HepG2 (cell line): ENCODE measurements around the gene ZNFX1. TPM values are rescaled to one million over a fixed set of nuclear protein-coding genes. Genes with fewer than 3 reads are reported as not detected.

Source experiments
- BHLHE40 ChIP-seq: IDR thresholded peaks from 2 replicates; pipeline ENCODE4 v1.6.1; 2011; ENCODE audit warnings: low read length, improper control_type of control experiment
- DR1 ChIP-seq: sonication (generic); formaldehyde crosslinking; IDR thresholded peaks from 2 replicates; pipeline ENCODE4 v1.8.0; 2021; ENCODE audit warnings: mild to moderate bottlenecking, missing genetic modification reagents, inconsistent platforms
- FOXK1 ChIP-seq: sonication (generic); formaldehyde crosslinking; IDR thresholded peaks from 2 replicates; pipeline ENCODE4 v1.4.0; 2020; ENCODE audit warnings: low read depth, missing genetic modification reagents, borderline replicate concordance
- MEF2D ChIP-seq: sonication (generic); formaldehyde crosslinking; IDR thresholded peaks from 2 replicates; pipeline ENCODE4 v1.5.1; 2020; ENCODE audit warnings: mild to moderate bottlenecking, missing genetic modification reagents
- POLR2A ChIP-seq, 2 experiments: IDR thresholded peaks; 2 replicates each; pipeline ENCODE4 v1.6.1; 2011; ENCODE audit warnings: low read depth in 2 of 2, low read length in 2 of 2, mild to moderate bottlenecking in 1 of 2, moderate library complexity in 1 of 2; ENCODE audit not compliant: insufficient read depth in 1 of 2
- REST ChIP-seq, 2 experiments: IDR thresholded peaks; 2 replicates each; pipeline ENCODE4 v1.6.1; 2011 to 2012; ENCODE audit warnings: low read length in 2 of 2, borderline replicate concordance in 1 of 2, low read depth in 1 of 2, mild to moderate bottlenecking in 1 of 2, moderate library complexity in 1 of 2
- SYNCRIP ChIP-seq: fragments of 200-400 bp; formaldehyde crosslinking; IDR thresholded peaks from 2 replicates; pipeline ENCODE4 v1.6.1; 2018; ENCODE audit warnings: mild to moderate bottlenecking, low read depth, low read length; ENCODE audit not compliant: insufficient read depth
- TAF15 ChIP-seq: fragments of 200-400 bp; formaldehyde crosslinking; IDR thresholded peaks from one replicate; pipeline ENCODE4 v1.6.1; 2018; ENCODE audit warnings: mild to moderate bottlenecking, low read depth, low read length; ENCODE audit not compliant: poor library complexity, severe bottlenecking
- TBX2 ChIP-seq: sonication (generic); formaldehyde crosslinking; IDR thresholded peaks from 2 replicates; pipeline ENCODE4 v1.5.0; 2020; ENCODE audit warnings: missing genetic modification reagents, mild to moderate bottlenecking, borderline replicate concordance
- TRIM22 ChIP-seq: fragments of 450-650 bp; IDR thresholded peaks from 2 replicates; pipeline ENCODE4 v1.6.1; 2017
- ZEB1 ChIP-seq: IDR thresholded peaks from 2 replicates; pipeline ENCODE4 v1.6.1; 2012; ENCODE audit warnings: mild to moderate bottlenecking, low read depth, inconsistent platforms; ENCODE audit not compliant: insufficient replicate concordance
- ZNF205 ChIP-seq: IDR thresholded peaks from 2 replicates; pipeline ENCODE4 v1.6.1; 2018; ENCODE audit warnings: missing biosample characterization, missing genetic modification reagents
- ZNF280B ChIP-seq: sonication (generic); formaldehyde crosslinking; IDR thresholded peaks from 2 replicates; pipeline ENCODE4 v1.5.0; 2020; ENCODE audit warnings: missing genetic modification reagents, mild to moderate bottlenecking, borderline replicate concordance
- ZNF362 ChIP-seq: sonication (generic); formaldehyde crosslinking; IDR thresholded peaks from 2 replicates; pipeline ENCODE4 v1.4.0; 2020; ENCODE audit warnings: missing genetic modification reagents, mild to moderate bottlenecking, borderline replicate concordance
- ZNF44 ChIP-seq: sonication (generic); formaldehyde crosslinking; IDR thresholded peaks from 2 replicates; pipeline ENCODE4 v1.5.1; 2020; ENCODE audit warnings: mild to moderate bottlenecking, missing genetic modification reagents
- ZNF446 ChIP-seq: sonication (generic); formaldehyde crosslinking; IDR thresholded peaks from 2 replicates; pipeline ENCODE4 v1.5.0; 2020; ENCODE audit warnings: mild to moderate bottlenecking, missing genetic modification reagents
- ZNF569 ChIP-seq: sonication (generic); formaldehyde crosslinking; IDR thresholded peaks from 2 replicates; pipeline ENCODE4 v1.5.0; 2020; ENCODE audit warnings: mild to moderate bottlenecking, missing genetic modification reagents, moderate library complexity, borderline replicate concordance
- ZNF770 ChIP-seq: sonication (generic); formaldehyde crosslinking; IDR thresholded peaks from 2 replicates; pipeline ENCODE4 v1.5.0; 2020; ENCODE audit warnings: mild to moderate bottlenecking, missing genetic modification reagents
- polyA plus RNA-seq, 8 experiments: library from polyadenylated mRNA; depleted of rRNA in 3 of 8; stranded (reverse) in 7 of 8; unstranded in 1 of 8; fragments of >200 nt; fragmentation: Illumina TruSeq in 4 of 8; extraction: Trizol in 4 of 8; gene quantifications; 2 replicates each; pipeline versions ENCODE4 v1.2.1 to v1.2.3, GENCODE V29; 2011 to 2016; ENCODE audit warnings: low read depth in 4 of 8, missing spikeins in 1 of 8, mixed read lengths in 1 of 8; ENCODE audit not compliant: insufficient read depth in 1 of 8
- total RNA-seq, 5 experiments: library from RNA; depleted of rRNA; stranded (reverse); fragments of >200 nt; fragmentation: Illumina TruSeq; extraction: Trizol; gene quantifications; 2 replicates each; pipeline ENCODE4 v1.2.3, GENCODE V29; 2016; ENCODE audit warnings: low read depth in 1 of 5

ZNFX1 gene
- total and polyA plus RNA-seq, 2 of the 13 experiments (the other 11 are each of a cell fraction or from before 2014, with no cell fraction given) = 2.9 to 11.1 TPM

- TF ChIP-seq ZNF280B (CRISPR knock-in tag) (peak; percentile 97), ZNF205 (CRISPR knock-in tag) (peak; percentile 64; the same call in 1 of the 2 replicates), ZNF362 (CRISPR knock-in tag) (peak; percentile 73; the same call in 1 of the 2 replicates), ZNF446 (CRISPR knock-in tag) (peak; percentile 26; the same call in 1 of the 2 replicates), DR1 (CRISPR knock-in tag) (peak; percentile 54; the same call in 1 of the 2 replicates), ZNF770 (peak; percentile 74), TAF15 (no peak), ZNF44 (CRISPR knock-in tag) (peak; percentile 94), SYNCRIP (no peak), FOXK1 (CRISPR knock-in tag) (peak; percentile 94), MEF2D (CRISPR knock-in tag) (peak; percentile 96), TBX2 (CRISPR knock-in tag) (peak; percentile 92), TRIM22 (no peak), REST (IDR thresholded peaks at IDR 0.05; ENCODE audit: borderline replicate concordance in 1 of 2, low read depth in 1 of 2, low read length in 2 of 2) (peak in 1 of 2 experiments; percentile 49; a peak in 1 of 4 replicates), ZEB1 (no peak), ZNF569 (CRISPR knock-in tag) (no peak; the same call in 1 of the 2 replicates), BHLHE40 (no peak), POLR2A (IDR thresholded peaks at IDR 0.05; ENCODE audit: insufficient read depth in 1 of 2, low read depth in 2 of 2, low read length in 2 of 2) (peak; percentile 96 to 99)
Measured at GRCh38 chr20:49219091-49219923, 58.5 kb downstream of the ZNFX1 start, which contains the start of gene DDX27 (continued).
